Neural crest cell (in vitro differentiated cells): Measurements from ENCODE around the gene HEATR5A. TPM values are rescaled to one million over a fixed set of nuclear protein-coding genes. Genes with fewer than 3 reads are reported as not detected.

Experiments
- DNase-seq: peaks from one replicate; pipeline ENCODE4 v3.0.0; 2021; ENCODE audit warnings: low read depth, mixed read lengths, low spot score
- H3K27ac Mint-ChIP-seq: one replicate; pipeline ENCODE4 v1.8.0; 2021; ENCODE audit warnings: mild to moderate bottlenecking, mixed read lengths; ENCODE audit not compliant: unreplicated experiment
- H3K27me3 Mint-ChIP-seq: 2 replicates; pipeline ENCODE4 v1.8.0; 2021; ENCODE audit warnings: low read depth, mild to moderate bottlenecking, mixed read lengths
- H3K36me3 Mint-ChIP-seq: 2 replicates; pipeline ENCODE4 v1.8.0; 2021; ENCODE audit warnings: low read depth, mild to moderate bottlenecking, mixed read lengths
- H3K4me1 Mint-ChIP-seq: 2 replicates; pipeline ENCODE4 v1.8.0; 2021; ENCODE audit warnings: mixed read lengths
- H3K4me3 Mint-ChIP-seq: one replicate; pipeline ENCODE4 v1.8.0; 2021; ENCODE audit warnings: mild to moderate bottlenecking, mixed read lengths
- H3K9me3 Mint-ChIP-seq: 2 replicates; pipeline ENCODE4 v1.8.0; 2021; ENCODE audit warnings: mixed read lengths
- total RNA-seq: library from RNA; stranded (reverse); gene quantifications from 2 replicates; pipeline ENCODE4 v1.2.1, GENCODE V29; 2021
- TF ChIP-seq, protein P1 (sequence below): fragments of 200-600 bp; sonication (generic); conservative IDR thresholded peaks from 2 replicates; pipeline ENCODE4 v1.5.0; 2021; ENCODE audit warnings: antibody characterized with exemption, mild to moderate bottlenecking

The HEATR5A gene
- total RNA-seq, 1 donor from 2014 or later, result 32.6 TPM

DNA sequence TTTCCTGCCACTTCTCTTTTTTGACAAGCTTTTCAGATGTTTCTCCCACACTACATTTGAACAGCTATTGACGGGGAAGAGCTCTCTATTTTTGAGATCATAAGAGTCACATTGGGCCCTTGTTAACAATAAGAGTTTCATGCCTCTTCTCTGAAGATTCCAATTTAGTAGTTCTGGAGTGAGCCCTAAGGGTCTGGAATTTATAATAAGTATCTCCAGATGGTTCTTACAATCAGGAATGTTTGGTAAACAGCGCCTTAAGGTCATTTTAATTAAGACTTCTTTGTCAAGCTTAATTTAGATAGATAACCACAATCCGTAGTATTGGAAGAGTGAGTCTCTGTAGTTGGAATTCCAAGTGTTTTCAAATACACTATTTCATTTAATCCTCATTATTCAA, 152.1 kb downstream of the HEATR5A start:
- H3K27me3 Mint-ChIP-seq, result no peaks in the 10 kb centered on the region

DNA sequence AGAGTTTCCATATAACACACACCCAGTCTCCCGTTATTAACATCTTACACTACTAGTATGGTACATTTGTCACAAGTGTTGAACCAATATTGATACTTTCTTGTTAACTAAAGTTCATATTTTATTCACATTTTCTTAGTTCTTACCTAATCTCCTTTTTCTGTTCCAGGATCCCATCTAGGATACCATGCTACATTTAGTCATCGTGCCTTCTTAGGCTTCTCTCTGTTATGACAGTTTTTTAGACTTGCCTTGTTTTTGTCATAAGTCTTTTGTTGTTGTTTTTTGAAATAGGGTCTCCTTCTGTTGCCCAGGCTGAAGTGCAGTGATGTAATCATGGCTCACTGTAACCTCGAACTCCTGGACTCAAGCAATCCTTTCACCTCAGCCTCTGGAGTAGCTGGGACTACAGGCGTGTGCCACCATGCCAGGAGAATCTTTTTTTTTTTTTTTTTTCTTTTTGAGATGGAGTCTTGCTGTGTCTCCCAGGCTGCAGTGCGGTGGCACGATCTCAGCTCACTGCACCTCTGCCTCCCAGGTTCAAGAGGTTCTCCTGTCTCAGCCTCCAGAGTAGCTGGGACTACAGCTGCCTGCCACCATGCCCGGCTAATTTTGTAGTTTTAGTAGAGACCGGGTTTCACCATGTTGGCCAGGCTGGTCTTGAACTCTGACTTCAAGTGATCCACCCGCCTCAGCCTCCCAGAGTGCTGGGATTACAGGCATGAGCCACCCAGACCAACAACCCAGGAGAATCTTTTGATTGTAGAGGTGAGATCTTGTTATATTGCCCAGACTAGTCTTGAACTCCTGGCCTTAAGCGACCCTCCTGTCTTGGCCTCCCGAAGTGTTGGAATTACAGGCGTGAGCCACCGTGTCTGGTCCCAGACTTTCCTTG, 153.7 kb downstream of the HEATR5A start:
- TF ChIP-seq, protein P1, sequence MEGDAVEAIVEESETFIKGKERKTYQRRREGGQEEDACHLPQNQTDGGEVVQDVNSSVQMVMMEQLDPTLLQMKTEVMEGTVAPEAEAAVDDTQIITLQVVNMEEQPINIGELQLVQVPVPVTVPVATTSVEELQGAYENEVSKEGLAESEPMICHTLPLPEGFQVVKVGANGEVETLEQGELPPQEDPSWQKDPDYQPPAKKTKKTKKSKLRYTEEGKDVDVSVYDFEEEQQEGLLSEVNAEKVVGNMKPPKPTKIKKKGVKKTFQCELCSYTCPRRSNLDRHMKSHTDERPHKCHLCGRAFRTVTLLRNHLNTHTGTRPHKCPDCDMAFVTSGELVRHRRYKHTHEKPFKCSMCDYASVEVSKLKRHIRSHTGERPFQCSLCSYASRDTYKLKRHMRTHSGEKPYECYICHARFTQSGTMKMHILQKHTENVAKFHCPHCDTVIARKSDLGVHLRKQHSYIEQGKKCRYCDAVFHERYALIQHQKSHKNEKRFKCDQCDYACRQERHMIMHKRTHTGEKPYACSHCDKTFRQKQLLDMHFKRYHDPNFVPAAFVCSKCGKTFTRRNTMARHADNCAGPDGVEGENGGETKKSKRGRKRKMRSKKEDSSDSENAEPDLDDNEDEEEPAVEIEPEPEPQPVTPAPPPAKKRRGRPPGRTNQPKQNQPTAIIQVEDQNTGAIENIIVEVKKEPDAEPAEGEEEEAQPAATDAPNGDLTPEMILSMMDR, result no peak
- DNase-seq, result no peak
- Mint-ChIP-seq H3K9me3 (peaks cover 12% of the 10 kb centered on the region), H3K27me3 (no peaks in the 10 kb centered on the region), H3K4me3 (no peak overlapping the region), H3K36me3 (peaks cover 7% of the 10 kb centered on the region), H3K27ac (no peak overlapping the region), H3K4me1 (peaks cover 12% of the 10 kb centered on the region)

More for the DNA sequence above, 152.1 kb downstream of the HEATR5A start:
- H3K4me1 Mint-ChIP-seq, result no peaks in the 10 kb centered on the region
- H3K36me3 Mint-ChIP-seq, result peaks cover 7% of the 10 kb centered on the region
- no peak overlapping the region for H3K4me3 Mint-ChIP-seq
- TF ChIP-seq, protein P1, result no peak
- no peak for DNase-seq
- peaks cover 12% of the 10 kb centered on the region for H3K9me3 Mint-ChIP-seq
- H3K27ac Mint-ChIP-seq, result no peak overlapping the region

DNA sequence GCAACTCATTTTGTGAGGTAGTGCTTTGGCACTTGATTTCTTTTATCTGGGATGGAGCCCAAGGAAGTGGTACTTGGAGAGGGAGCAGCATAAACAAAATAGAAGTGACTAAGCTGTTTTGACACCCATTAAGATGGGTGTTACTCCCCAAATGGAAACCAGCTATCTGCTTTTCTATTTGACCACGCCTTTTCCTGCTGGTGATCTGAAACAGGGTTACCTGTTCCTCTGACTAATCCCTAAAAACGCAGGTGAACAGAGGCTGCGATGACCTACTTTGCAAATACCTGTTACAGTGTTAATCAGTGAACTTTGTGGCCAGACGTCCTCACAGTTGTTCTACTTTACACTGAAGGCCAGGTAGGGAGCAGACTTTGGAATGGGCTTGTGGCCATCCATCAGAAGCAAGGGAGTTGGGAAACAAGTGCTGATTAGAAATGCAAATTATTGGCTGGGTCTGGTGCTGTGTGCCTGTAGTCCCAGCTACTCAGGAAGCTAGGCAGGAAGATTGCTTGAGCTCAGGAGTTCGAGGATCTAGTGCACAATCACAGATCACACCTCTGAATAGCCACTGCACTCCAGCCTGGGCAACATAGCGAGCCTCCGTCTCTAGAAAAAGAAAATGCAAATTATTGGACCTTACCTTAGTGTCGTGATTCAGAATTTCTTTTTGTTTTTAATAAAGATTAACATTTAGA, 154.5 kb downstream of the HEATR5A start:
- TF ChIP-seq, protein P1, result no peak
- Mint-ChIP-seq H3K27me3 (no peaks in the 10 kb centered on the region), H3K9me3 (peaks cover 9% of the 10 kb centered on the region), H3K4me3 (no peak overlapping the region), H3K36me3 (peaks cover 5% of the 10 kb centered on the region), H3K4me1 (peaks cover 18% of the 10 kb centered on the region), H3K27ac (no peak overlapping the region)
- DNase-seq, result no peak

DNA sequence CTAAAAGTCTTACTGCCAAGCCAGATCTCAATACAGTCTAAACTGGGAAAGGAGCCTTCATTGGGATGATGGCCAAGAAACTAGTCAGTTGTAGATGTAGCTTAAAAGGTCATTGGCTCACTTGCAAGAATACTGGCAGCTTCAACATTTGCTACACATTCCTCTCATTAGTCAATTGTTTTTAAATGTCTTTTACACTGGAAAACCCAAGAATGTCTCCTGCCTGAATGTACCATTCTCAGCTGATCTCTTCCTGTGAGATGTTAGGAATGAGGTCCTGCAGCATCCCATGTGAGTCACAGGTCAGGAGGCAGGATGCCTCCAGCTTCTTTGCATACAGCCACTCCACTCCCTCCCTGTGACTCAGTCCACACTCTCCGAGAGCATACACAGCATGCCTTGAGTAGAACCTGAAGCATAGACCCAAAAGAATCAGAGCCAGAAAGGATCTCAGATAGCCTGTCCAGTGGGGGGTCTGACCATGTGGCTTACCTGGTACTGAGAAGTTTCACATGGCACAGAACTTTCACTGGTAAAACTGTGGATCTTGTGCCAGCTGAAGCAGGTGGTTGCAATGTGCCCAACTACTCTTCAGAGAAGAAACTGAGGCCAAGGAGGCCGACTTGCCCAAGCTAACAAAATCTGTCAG, 156.7 kb downstream of the HEATR5A start:
- H3K9me3 Mint-ChIP-seq, result peaks cover 5% of the 10 kb centered on the region
- no peaks in the 10 kb centered on the region for H3K27me3 Mint-ChIP-seq
- no peak for DNase-seq
- H3K4me1 Mint-ChIP-seq, result peaks cover 18% of the 10 kb centered on the region
- H3K36me3 Mint-ChIP-seq, result peaks cover 2% of the 10 kb centered on the region
- H3K27ac Mint-ChIP-seq, result no peak overlapping the region
- TF ChIP-seq, protein P1, result no peak
- H3K4me3 Mint-ChIP-seq, result no peak overlapping the region

DNA sequence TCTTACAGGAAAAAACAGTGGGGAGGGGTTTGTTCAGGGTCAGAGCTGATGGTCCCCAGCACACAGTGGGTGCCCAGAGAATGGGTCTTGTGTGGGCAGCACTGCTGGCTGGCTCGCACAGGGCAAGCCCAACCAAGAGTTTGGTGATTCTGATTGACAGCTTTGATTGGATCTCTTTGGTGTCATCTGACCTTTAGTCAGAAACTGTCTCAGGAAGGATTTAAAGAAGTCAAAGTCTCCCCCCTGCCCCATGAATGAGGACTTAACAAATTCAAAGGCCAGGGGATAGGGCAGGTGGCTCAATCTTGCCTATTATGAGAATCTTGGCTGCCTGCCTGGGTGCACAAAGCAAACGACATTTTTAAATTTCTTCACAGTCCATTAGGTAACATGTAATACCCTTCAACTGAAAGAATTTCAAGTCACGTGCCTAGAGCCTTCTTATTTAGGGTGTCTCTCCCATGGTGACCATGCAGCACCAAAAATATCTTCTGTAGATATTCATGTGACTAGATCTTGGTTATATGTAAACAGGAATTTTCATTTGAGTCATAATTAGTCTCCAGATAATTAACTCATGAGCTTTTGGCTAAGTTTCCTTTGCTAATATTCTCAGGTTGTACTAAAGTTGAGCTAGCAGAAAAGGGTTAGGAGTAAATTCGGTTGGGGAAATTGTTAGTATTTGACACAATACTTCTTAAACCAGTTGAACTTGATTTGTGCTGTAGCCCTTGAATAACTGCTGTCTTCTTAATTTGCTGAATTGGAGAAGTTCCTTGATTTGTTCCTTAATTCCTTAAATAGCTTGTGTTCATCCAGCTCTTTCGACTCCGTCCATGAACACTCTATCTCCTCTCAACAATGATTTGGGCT, 158.3 kb downstream of the HEATR5A start:
- Mint-ChIP-seq H3K4me3 (no peak overlapping the region), H3K4me1 (peaks cover 18% of the 10 kb centered on the region), H3K36me3 (no peaks in the 10 kb centered on the region), H3K9me3 (peaks cover 3% of the 10 kb centered on the region), H3K27ac (no peak overlapping the region), H3K27me3 (no peaks in the 10 kb centered on the region)
- TF ChIP-seq, protein P1, result no peak
- DNase-seq, result no peak
